ENCODE data around the gene PSME1.

DNA sequence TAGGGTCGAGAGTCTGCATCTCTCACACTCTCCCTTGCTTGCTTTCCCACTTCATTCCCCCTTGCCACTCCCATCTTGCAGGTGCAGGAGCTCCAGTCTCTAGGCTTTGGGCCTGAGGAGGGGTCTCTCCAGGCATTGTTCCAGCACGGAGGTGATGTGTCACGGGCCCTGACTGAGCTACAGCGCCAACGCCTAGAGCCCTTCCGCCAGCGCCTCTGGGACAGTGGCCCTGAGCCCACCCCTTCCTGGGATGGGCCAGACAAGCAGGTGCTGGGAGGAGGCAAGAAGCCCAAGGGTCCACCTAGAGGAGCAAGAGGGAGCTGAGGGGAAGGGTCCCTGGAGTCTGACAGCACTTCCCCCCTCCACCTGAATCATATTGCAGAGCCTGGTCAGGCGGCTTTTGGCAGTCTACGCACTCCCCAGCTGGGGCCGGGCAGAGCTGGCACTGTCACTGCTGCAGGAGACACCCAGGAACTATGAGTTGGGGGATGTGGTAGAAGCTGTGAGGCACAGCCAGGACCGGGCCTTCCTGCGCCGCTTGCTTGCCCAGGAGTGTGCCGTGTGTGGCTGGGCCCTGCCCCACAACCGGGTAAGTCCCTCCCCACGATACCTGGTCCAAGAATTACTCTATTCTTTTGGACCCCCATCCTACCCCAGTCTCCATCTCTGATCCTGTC, 15.5 kb downstream of the PSME1 start:
- TF ChIP-seq POLR2A (IDR thresholded peaks at IDR 0.05), result no peak
- TF ChIP-seq, protein P1, sequence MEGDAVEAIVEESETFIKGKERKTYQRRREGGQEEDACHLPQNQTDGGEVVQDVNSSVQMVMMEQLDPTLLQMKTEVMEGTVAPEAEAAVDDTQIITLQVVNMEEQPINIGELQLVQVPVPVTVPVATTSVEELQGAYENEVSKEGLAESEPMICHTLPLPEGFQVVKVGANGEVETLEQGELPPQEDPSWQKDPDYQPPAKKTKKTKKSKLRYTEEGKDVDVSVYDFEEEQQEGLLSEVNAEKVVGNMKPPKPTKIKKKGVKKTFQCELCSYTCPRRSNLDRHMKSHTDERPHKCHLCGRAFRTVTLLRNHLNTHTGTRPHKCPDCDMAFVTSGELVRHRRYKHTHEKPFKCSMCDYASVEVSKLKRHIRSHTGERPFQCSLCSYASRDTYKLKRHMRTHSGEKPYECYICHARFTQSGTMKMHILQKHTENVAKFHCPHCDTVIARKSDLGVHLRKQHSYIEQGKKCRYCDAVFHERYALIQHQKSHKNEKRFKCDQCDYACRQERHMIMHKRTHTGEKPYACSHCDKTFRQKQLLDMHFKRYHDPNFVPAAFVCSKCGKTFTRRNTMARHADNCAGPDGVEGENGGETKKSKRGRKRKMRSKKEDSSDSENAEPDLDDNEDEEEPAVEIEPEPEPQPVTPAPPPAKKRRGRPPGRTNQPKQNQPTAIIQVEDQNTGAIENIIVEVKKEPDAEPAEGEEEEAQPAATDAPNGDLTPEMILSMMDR (IDR thresholded peaks at IDR 0.05), result no peak
